ENCODE data around the gene SRGAP3.

- no peak for TF ChIP-seq CTCF (IDR thresholded peaks at IDR 0.05)
- TF ChIP-seq POLR2A (IDR thresholded peaks at IDR 0.05) = no peak
These were observed 265.4 kb downstream of the SRGAP3 start for GRCh38 chr3:8984081-8984480.
